NT2/D1 (cell line): Measurements from ENCODE around the gene ALKBH2.

Source experiments
- SUZ12 ChIP-seq: IDR thresholded peaks from 2 replicates; pipeline ENCODE4 v1.6.1; 2011; ENCODE audit not compliant: insufficient read length, insufficient read depth; ENCODE audit errors: extremely low read depth
- YY1 ChIP-seq: IDR thresholded peaks from 2 replicates; pipeline ENCODE4 v1.6.1; 2011; ENCODE audit not compliant: insufficient read length, insufficient read depth

- no peak for TF ChIP-seq SUZ12
- TF ChIP-seq YY1: no peak
Measured at GRCh38 chr12:109112720-109113465, 19.6 kb upstream of the ALKBH2 start.
